ENCODE data around the gene DNAJB2.
"Not testable (repeated sequence)": the region's sequence is repeated elsewhere in the genome, so short reads cannot be mapped to it uniquely, and the experiment has no call there.

The DNAJB2 gene

DNA sequence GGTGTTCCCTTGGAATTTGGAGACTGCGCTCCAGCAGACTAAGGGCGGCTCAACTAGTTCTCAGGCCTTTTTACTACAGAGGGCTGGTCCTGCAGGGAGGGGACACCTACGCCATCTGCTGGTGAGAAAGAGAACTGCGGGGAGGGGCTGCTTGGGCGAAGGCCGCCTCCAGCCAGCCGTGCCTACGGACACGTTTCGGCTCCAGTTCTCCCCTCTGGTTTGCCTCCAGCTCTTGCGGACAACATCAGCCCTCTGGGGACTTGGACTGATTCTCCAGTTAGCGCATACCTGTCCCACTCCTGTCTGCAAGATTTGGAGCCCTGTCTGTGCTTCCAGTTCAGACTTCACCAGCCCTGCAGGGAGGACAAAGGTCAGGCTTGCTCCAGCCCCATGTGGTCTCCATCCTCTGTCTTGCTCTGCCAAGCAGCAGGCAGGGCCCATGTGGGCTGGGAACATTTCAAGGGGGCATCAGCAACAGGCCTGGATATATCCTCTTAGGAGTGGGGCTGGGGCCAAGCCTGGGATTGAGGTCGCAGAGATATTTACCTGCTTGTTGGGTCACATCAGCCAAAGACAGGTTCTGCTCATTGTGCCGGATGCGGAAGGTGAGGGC, 19.7 kb downstream of the DNAJB2 start:
- DNase-seq (ENCODE audit: low read depth in 2 of 2, low spot score in 1 of 2) = peak; percentile 73 to 88

DNA sequence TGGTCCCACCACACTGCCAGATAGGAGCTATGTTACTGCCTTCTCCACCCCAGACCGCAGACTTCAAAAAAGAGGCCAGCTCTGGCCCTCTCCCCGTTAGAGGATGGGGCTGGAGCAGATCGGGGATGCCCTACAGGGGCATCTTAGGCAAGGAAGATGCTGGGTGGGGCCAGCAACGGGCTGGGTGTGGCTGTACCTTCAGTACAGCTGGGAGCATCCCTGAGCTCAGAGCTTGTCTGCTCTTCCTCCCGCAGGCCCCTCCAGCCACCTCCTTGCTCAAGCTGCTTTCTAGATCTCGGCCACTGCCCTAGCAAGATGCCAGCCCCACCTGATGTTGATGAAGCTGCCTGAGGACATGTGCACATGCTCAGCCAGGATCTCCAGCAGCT, 20.2 kb downstream of the DNAJB2 start:
- no peak for DNase-seq (ENCODE audit: low read depth in 2 of 2, low spot score in 1 of 2)

- no peak for DNase-seq (ENCODE audit: low read depth in 2 of 2, low spot score in 1 of 2)
Measured at GRCh38 chr2:219300022-219300421, 20.9 kb downstream of the DNAJB2 start.

- no peak for DNase-seq (ENCODE audit: low read depth in 2 of 2, low spot score in 1 of 2)
Measured at GRCh38 chr2:219302412-219302968, 23.3 kb downstream of the DNAJB2 start.

- no peak for DNase-seq (ENCODE audit: low read depth in 2 of 2, low spot score in 1 of 2)
Measured at GRCh38 chr2:219304223-219304622, 25.1 kb downstream of the DNAJB2 start.

- no peak for DNase-seq (ENCODE audit: low read depth in 2 of 2, low spot score in 1 of 2)
Measured at GRCh38 chr2:219306047-219306446, 26.9 kb downstream of the DNAJB2 start.

- peak; percentile 15 to 43 for DNase-seq (ENCODE audit: low read depth in 2 of 2, low spot score in 1 of 2)
Measured at GRCh38 chr2:219308142-219309101, 29.3 kb downstream of the DNAJB2 start.

DNA sequence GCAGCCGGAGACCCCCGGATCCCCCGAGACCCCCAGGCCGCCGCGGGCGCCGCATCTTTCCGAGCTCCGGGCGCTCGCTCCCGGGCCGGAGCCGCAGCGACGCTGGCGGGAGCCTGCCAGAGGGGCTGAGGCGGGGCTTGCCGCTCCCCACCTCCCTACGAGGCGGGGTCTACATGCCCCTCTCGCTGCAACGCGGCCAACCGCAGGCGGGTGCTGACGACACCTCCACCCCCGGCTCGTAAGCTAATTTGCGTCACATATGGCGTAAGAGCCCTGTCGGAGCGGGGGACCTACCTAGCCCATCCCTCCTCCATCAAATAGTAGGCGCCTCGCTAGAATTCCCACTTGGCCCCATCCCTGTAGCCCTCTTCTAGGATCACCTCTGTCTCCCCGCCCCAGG, 30.1 kb downstream of the DNAJB2 start, which contains the start of gene PTPRN:
TSS of gene PTPRN (minus strand) at position 124 of the 400 bp plus-strand sequence. CDS start at position 55, 69 bp downstream.
- no peak for DNase-seq (ENCODE audit: low read depth in 2 of 2, low spot score in 1 of 2)

DNA sequence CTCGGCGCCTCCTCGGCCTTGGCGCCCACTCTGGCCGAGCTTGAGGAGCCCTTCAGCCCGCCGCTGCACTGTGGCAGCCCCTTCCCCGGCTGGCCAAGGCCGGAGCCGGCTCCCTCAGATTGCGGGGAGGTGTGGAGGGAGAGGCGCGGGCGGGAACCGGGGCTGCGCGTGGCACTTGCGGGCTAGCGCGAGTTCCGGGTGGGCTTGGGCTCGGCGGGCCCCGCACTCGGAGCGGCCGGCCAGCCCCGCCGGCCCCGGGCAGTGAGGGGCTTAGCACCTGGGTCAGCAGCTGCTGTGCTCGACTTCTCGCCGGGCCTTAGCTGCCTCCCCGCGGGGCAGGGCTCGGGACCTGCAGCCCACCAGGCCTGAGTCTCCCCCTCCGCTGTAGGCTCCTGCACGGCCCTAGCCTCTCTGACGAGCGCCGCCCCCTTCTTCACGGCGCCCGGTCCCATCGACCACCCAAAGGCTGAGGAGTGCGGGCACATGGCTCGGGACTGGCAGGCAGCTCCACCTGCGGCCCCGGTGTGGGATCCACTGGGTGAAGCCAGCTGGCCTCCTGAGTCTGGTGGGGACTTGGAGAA, 33.6 kb downstream of the DNAJB2 start:
- not testable (repeated sequence) for DNase-seq (ENCODE audit: low read depth in 2 of 2, low spot score in 1 of 2)

DNA sequence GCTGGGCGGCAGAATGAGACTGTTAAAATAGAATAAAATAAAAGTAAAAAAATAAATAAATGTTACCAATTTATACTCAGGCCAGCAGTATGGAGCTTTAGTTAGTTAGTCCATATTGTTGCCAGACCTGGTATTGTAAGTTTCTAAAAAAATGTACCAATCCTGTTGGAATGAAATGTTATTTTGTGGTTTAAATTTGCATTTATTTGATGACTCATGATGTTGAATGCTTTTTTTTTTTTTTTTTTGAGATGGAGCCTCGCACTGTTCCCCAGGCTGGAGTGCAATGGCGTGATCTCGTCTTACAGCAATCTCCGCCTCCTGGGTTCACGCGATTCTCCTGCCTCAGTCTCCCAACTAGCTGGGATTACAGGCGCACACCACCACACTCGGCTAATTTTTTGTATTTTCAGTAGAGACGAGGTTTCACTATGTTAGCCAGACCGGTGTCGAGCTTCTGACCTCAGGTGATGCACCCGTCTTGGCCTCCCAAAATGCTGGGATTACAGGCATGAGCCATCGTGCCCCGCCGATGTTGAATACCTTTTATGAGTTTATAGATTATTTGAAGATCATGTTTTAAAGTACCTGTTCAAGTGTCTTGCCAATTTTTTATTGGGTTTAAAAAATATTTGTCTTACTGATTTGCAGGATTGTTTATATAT, 35.8 kb downstream of the DNAJB2 start:
- no peak for DNase-seq (ENCODE audit: low read depth in 2 of 2, low spot score in 1 of 2)

DNA sequence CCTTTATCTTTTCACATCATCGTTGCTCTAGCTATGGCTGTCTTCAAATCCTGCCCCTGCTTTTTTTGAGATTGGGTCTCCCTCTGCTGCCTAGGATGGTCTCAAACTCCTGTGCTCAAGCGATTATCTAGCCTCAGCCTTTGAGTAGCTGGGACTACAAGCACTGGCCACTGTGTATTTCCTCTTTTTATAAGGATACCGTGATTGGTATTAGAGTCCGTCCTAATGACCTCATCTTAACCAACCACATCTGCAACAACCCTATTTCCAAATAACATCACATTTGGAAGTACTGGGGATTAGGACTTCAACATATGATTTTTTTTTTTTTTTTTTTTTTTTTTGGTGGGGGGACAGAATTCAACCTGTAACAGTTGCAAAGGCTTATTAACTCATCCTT, 44.3 kb downstream of the DNAJB2 start:
- no peak for DNase-seq (ENCODE audit: low read depth in 2 of 2, low spot score in 1 of 2)

DNA sequence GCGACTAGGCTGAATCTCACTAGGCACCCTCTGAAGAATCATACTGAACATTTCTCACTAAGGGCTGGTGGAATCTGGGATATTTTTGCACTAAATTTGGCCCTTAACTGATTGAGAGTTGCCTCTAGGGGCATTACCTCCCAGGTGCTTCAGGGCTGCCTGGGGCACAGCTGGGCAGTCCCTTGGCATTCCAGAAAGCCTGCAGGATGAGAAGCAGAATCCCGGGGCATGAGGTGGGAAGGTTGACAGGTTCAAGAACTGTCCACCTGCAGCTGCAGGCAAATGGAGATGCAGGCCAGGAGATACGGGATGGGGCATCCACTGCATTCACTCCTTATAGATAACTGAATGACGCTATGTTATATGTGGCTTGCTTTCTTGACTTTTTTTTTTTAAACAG, 46.0 kb downstream of the DNAJB2 start:
- no peak for DNase-seq (ENCODE audit: low read depth in 2 of 2, low spot score in 1 of 2)

GRCh38 chr2:219325657-219326315, 46.6 kb downstream of the DNAJB2 start:
- DNase-seq (ENCODE audit: low read depth in 2 of 2, low spot score in 1 of 2) = no peak

GRCh38 chr2:219327719-219328118, 48.6 kb downstream of the DNAJB2 start:
- no peak for DNase-seq (ENCODE audit: low read depth in 2 of 2, low spot score in 1 of 2)

- DNase-seq (ENCODE audit: low read depth in 2 of 2, low spot score in 1 of 2) = no peak
Measured at GRCh38 chr2:219331560-219332213, 52.5 kb downstream of the DNAJB2 start.

- DNase-seq (ENCODE audit: low read depth in 2 of 2, low spot score in 1 of 2) = no peak
Measured at GRCh38 chr2:219332542-219332941, 53.4 kb downstream of the DNAJB2 start, which contains the start of gene RESP18. TSS of gene RESP18 (minus strand) at chr2:219332744.

DNA sequence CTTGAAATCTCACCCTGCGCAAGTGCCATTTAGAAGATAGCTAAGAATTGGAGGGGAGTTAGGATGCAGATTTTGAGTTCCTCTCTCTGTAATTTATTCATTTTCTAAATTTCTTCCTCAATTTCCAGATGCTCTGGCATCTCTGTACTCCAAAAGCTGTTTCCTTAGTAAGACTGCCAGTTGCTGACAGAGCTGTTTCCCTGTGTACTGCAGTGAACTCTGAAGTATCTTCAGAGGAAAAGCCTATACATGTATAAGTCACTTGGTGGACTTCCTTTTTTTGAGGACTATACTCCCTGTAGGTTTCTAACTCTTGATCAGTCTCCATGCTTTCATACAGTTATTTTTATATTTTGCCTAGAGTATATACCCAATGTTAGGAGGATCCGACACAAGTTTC, 54.9 kb downstream of the DNAJB2 start:
- DNase-seq (ENCODE audit: low read depth in 2 of 2, low spot score in 1 of 2) = no peak

DNA sequence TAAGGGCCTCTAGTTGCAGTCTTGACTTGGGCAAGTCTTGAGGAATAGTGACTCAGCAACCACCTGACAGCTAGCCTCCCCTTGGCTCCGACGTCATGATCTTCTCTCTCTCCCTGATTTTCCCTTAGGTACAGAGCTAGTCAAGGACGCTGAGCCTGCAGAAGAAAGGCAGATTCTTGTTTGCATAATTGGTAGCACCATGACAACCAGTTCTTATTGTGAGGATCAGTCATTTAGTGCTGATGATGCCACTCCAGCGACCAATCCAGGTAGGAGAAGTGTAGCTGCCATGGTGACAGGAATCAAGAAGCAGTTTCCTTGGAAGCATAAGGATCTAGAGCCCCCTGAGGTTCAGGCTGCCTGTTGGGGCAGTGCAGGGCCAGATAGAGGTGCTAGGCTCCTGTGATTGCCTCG, 56.2 kb downstream of the DNAJB2 start:
- DNase-seq (ENCODE audit: low read depth in 2 of 2, low spot score in 1 of 2) = no peak
